Measurements from ENCODE around the gene MAN1B1. TPM values are rescaled to one million over a fixed set of nuclear protein-coding genes. Genes with fewer than 3 reads are reported as not detected.

MAN1B1 gene
- polyA plus RNA-seq, 3 donors: 56.7 to 71.5 (median 64.7) TPM

DNA sequence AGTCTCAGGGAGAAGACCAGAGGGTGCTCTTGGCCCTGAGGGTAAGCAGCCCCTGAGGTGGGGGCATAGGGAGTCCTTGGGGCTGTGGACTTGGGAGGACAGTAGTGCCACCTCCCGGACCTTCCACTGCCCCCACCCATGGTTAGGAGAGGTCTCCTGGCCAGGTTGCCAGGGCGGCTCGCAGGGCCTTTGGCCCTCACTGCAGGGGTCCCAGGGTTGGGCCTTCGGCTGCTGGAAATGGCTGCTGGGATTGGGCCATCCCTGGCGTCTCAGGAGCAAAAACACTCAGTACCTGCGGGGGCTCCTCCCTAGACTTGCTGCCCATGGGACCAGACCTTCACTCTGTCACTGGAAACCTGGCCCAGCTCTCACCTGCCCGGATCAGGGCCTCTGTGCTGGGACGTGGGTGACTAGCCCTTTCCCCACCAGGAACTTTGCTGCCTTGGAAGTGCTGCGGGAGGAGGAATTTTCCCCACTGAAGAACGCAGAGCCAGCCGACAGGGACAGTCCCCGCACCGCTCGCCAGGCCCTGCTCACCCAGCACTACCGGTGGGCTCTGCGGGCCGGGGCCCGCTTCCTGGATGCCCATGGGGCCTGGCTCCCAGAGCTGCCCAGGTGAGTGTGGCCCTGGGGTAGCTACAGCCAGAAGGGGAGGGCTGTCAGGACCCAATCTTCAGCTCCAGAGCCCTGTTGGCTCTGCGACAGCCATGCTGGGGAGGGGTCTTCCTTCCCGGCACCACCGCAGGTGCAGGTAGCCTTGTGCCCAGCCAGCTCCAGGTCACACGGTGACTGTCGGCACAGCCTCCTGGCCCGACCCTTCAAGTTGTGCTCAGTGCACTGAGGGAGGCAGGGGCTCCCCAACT, 6.3 kb upstream of the MAN1B1 start:
- DNase-seq: no peak

DNA sequence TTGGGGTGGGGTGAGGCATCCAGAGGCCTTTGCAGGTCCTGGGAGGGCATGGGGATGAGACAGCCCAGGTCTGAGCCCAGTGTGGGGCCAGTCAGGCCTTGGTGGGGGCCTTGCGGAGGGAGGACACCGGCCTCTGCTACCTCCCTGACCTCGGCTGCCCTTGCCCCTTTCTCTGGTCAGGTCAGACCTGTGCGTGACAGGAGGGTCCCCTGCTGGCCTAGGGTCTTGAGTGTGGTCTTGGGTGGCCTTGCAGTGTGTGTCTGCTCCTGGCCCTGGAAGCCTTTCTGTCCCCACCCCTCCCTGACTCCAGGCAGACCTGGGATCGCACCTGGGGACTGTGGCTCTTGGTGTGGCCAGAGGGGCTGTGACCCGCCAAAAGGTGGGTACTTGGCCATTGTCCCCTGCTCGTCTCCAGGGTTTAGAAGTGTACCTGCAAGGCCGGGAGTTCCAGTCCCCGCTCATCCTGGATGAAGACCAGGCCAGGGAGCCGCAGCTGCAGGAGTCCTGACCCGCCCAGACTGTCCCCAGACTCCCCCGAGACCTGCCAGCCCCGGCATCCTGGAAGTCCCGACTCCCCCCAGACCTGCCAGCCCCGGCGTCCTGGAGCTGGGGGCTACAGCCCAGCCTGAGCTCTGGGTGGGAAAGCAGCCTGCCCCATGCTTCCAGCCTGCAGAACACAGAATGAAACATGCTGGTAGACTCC, 4.4 kb upstream of the MAN1B1 start:
- DNase-seq: no peak

DNA sequence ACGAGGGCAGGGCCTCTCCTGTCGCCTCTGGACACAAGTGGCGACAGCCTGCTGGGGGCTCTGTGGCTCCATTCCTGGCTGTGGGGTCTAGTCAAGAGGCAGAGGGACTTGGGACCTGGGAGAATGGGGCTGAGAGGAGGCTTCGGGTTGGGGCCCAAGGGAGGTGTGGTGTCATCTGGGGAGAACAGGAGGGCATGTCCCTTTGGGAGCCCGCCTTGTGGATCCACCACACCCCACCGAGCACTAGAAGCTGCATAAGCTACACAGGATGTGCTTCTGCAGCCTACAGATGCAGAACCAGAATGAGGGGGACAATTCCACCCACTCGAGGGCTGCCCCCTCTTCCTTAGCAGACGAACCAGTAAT, 3.9 kb upstream of the MAN1B1 start:
- DNase-seq: no peak

DNA sequence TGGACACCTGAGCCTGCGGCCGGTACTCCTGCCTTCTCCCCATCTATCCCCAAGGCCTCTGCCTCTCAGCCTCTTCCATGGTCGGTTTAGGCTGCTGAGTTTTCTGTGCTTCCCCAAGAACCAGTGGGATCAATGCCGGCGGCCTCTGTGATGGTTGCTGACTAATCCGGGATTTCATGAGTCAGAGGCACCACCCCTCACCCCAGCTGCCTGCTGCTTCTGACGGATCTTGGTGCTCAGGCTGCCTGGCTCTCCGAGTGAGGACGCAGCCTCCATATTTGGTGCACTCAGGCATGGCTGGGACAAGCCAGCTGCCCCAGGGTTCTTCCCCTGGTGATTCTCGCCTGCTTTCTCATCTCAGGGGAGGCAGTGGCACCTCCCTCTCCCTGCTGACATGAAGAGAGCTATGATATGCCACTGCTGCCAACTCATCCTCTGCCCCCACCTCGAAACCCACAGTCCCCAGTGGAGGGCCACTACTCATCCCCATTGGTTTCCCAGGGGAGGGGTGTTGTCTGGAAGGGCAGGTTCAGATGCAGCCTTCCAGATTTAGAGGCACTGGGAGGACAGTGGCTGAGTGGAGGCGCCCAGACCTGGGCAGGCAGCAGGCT, 3.3 kb upstream of the MAN1B1 start:
- no peak for DNase-seq

DNA sequence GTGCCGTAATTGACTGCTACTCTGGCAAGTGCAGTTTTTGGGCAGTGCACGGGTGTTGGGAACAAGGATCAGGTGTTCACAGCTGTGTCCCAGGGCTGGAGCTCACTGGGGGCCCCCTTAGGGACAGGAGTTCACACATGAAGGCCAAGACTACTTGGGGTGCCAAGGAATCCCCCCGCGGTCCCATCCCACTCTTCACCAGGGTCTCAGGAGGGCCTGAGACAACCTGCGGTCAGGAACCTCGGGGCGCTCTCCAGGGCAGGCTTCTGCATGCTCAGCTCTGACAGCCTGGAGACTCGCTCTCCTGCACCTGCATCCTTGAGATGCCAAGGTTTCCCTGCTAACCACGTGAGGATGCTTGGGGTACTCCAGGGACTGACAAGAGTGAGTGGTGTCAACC, 2.3 kb upstream of the MAN1B1 start:
- no peak for DNase-seq

DNA sequence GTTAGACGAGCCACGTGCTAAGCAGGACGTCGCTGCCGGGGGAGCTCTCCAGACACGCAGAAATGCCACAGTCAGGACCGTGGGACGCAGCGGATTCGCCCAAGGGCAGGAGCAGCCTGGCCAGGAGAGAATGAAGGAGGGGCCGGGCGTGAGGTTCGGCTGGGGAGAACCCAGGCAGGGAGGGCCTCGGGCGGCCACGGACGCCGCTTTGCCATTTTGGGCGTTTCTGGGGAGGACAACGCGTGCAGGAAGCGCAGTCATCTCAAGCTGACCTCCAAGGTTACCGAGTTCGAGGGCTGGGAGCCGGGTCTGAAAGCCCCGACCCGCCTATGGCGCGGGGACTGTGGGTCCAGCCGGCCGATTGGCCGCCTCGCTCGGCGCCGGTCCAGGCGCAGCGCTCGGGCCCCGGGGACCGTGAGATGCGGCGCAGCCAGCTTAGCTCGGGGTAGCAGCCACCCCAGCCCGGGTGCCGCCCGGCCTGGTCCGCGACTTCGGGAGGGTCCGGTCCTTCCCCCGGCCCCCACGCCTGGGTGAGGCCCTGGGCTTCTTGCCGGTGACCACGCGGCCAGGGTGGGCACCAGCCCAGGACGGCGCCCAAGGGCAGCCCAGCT, 760 bp upstream of the MAN1B1 start:
- DNase-seq: no peak

DNA sequence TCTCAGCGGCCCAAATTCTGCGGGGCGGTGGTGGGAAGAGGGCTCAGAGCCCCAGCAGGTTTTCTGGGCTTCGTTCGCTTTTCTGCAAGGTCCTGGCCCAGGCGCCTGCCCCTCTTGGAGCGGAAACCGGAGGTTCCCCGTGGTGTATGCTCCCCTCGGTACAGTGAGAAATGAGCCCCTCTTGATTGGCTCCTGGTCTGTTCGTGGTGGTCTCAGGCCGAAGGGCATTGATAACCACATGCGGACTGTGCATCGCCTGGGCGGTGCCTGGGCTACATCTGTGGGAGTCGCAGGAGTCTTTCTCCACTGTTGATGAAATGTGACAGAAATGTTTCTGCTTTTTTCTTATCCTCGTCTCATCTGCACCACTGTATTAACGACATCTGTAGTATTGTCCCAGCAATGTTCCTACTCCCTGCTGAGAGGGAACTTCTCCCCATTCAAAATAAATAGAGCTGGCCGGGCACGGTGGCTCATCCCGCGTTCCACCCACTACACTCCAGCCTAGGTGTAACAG, 682 bp downstream of the MAN1B1 start:
- no peak for DNase-seq

DNA sequence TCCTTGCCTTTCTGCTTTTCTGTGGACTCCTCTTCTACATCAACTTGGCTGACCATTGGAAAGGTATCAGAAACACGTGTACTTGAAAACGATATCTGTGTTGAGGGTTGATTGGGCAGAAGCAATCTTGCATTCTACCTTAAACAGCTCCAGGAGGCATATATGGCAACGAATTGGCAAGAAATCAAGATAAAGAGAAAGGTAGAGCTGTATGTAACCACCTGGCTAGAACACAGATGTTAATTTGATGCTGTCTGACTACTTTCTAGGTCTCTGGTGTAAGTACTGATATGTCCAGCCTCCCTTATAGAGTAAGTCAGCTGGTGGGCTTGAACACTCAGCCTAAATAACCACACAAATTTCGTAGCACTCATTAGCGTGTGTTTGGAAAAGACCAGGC, 1.3 kb downstream of the MAN1B1 start:
- no peak for DNase-seq

DNA sequence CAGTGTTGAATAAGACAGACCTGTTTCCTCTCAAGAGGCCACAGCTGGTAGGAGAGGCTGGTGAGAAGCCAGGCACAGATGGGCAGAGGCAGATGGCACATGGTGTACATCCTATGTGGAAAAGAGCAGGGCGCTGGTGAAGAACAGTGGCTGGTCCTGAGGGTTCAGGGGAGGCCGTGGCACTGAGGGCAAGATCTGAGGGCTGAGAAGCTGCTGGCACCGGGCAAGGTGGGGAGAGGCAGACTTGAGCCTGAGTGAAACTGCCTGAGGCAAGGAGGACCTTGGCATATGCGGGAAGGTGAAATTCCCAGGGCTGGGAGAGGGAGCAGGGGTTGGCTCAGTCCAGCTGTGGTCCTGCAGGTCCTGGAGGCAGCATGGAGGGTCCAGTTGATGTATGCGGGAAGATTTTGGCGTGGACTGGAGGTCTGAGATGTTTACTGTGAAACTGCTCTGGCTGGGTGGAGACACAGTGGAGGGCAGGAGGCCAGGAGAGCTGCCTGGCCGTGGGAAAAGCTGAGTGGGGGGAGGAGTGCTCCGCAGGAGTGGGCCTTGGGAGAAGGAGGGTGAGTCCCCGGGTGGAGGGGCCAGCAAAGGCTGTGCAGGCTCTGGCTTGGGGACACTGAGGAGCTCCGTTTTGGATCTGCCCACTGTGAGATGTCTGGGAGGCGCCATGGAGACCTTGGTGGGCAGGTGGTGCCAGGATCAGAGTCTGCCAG, 2.6 kb downstream of the MAN1B1 start:
- DNase-seq: no peak

DNA sequence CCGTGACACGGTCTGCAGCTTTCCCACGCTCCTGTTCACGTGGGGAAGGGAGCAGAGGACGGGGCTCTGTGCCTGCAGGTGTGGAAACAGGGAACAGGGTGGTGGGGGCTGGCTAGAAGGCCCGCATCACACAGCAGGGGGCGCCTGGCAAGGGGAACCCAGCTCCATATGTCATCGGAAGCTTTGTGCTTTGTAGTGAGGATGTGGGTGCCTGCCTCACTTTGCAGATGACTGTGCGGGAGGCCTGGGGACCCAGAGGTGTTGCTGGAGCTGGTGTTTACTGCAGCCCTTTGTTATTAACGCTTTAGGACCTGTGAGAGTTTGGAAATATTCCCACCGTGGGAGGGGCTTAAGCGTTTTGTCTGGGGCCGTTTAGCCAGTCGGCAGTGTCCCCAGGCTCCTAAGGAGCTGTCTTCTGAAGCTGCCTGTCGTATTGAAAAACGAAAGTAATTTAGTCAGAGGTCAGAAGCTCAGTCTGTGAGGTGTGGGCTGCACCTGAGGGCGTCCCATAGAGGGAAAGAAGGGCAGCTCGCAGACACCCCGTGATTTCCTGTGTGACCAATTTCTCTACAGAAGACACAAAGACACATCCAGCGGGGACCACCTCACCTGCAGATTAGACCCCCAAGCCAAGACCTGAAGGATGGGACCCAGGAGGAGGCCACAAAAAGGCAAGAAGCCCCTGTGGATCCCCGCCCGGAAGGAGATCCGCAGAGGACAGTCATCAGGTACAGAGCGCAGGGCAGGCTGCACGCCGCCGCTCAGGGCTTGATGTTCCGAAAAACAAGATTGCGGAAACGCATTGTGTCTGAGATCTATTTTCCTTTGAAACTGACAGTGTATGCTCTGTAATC, 9.1 kb downstream of the MAN1B1 start:
- no peak for DNase-seq

DNA sequence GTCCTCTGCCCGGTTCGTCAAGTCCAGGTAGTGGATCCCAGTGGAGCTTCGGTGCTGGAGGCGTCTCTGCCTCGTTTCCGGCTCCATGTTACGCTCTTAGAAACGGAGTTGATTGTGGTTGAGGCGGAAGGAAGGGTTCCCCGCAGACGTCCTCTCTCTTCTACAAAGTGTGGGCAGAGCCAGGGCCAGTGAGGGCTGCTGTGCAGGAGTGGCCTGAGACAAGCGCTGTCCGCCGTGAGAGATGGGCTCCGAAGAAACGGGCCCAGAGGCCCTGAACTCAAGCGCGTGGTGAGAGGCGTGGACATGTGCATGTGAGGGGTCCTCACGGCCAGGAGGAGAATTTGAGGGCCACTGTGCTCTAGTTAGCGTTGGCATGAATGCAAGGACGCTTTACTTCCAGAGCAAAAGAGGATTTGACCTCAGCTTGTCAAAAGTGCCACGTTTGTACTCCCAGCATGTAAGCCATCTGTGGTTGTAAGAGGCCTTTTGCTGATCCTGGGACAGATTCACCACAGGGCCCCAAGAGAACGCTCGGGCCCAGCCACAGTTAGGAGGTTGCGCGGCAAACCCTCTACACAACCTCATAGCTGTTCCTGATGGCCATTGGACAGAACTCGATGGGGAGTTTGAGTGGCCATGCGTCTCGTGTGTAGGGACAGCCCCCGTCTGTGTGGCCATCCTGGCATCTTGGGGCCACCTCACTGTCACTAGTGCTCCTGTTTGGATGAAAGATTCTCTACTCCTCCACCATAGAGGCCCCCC, 10.2 kb downstream of the MAN1B1 start:
- no peak for DNase-seq

DNA sequence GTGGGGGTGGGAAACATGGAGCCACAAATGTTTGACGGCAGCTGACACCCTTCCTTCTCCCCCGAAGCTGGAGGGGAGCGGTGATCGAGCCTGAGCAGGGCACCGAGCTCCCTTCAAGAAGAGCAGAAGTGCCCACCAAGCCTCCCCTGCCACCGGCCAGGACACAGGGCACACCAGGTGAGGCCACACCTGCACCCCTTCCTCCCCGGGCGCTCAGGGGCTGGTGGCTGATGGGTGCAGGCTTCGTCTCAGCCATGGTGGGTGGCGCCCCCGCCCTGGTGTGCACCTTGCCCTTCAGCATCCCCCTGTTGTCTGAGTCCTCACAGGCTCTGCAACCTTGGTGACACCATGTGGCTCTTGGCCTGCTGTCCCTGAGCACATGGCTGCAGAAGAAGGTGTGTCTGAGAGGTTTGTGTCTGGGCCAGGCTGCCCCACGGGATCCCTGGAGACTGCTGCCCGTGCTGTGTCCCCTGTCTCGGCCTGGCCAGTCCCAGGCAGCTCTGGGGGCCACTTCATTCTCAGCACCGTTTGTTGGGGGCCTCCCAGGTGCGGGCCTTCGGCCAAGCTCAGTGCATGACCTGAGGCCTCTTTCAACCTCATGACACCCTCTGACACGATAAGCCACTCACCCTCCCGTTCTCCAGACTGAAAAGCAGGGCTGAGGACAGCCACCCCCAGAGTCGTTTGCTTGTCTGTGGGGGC, 11.1 kb downstream of the MAN1B1 start:
- no peak for DNase-seq

DNA sequence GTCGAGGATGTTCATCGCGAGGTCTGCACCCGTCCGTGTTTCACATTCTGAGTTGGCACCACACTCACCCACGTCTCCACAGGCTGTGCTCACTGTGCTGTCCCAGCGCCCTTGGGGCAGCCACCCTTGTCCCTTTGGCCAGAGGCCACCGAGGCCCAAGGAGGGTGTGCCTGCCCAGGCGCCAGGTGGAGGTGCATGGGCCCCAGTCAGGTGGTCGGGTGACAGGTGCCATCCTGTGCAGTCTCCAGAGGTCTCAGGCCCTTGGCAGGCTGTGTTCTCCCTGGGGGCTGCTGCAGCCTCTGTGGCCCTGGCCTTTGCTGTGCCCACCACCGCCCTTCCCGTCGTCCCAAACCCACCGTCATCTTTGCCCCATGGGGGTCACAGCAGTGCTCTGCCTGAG, 12.4 kb downstream of the MAN1B1 start:
- no peak for DNase-seq

DNA sequence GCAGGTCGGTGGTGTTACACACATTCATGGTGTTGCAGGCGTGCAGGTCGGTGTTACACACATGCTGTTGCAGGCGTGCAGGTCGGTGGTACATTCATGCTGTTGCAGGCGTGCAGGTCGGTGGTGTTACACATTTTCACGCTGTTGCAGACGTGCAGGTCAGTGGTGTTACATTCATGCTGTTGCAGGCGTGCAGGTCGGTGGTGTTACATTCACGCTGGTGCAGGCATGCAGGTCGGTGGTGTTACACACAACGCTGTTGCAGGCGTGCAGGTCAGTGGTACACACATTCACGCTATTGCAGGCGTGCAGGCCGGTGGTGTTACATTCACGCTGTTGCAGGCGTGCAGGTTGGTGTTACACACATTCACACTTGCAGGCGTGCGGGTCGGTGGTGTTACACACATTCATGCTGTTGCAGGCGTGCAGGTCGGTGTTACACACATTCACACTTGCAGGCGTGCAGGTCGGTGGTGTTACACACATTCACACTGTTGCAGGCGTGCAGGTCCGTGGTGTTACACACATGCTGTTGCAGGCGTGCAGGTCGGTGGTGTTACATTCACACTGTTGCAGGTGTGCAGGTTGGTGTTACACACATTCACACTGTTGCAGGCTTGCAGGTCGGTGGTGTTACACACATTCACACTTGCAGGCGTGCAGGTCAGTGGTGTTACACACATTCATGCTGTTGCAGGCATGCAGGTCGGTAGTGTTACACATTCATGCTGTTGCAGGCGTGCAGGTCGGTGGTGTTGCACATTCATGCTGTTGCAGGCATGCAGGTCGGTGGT, 16.6 kb downstream of the MAN1B1 start:
- no peak for DNase-seq

DNA sequence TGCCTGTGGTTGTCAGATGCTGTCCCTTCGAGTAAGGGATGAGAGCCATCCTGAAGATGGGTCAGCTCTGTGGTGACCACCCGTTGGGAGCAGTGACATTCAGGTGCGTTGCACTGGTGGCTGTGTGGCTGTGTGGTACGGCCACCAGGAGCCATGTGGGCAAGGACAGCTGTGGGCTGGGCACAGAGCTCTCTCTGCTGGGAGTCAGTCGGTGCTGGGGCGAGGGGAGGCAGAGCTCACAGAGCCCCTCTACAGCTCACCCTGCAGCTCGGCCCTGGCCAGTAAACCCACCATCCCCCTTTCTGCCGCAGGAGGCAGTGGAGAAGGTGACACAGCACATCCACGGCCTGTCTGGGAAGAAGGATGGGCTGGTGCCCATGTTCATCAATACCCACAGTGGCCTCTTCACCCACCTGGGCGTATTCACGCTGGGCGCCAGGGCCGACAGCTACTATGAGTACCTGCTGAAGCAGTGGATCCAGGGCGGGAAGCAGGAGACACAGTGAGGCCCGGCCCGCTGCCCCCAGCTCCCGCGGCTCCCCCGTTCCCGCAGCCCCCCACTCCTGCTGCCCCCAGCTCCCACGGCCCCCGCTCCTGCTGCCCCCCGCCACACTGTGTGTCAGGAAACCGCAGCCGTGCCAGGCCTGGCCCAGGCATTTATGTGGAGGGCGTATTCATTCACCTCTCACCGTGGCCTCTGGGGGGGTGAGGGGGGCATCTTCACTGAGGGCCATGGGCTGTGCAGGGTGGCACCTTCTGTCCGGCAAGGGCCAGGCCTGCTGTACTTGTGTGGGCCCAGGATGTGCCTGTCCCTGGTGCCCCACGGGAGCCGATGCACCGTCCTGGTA, 19.3 kb downstream of the MAN1B1 start:
- DNase-seq: no peak

DNA sequence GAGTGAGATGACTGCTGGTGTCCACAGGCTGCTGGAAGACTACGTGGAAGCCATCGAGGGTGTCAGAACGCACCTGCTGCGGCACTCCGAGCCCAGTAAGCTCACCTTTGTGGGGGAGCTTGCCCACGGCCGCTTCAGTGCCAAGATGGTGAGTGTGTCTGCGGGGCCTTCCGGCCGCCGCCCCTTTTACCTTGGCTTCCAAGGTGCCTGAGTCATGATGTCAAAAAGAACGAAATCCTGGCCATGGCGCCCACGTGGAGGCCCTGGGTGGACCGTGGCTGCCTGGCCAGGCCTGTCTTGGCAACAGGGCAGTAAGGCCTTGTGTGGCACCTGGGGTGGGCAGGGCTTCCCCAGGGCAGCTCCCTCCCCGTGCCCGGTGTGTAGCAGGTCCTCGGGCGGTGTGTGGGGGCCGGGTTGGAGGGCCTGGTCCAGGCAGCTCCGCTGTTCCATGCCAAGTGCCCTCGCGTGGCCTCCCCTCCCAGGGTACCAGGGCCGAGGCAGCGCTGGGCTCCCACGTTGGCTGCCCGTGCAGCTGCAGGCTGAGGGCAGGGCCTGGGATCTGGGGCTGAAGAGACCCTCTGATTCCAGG, 20.0 kb downstream of the MAN1B1 start:
- DNase-seq: no peak

DNA sequence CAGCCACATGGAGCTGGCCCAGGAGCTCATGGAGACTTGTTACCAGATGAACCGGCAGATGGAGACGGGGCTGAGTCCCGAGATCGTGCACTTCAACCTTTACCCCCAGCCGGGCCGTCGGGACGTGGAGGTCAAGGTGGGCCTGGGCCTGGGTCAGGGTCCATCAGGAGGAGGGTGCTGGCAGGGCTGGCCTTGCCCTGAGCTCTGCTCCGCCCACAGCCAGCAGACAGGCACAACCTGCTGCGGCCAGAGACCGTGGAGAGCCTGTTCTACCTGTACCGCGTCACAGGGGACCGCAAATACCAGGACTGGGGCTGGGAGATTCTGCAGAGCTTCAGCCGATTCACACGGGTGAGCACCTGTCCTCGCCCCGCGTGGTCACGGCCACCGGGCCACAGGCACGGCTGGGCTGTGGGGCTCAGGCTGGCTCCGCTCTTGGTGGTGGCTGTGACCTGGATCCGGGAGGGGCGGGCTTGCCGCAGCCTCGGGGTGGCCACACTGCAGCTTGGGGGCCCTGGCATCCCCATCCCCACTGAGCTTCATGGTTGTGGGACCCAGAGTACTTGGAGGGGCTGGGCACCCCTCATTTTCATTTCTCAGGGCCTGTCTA, 20.6 kb downstream of the MAN1B1 start:
- no peak for DNase-seq
